Lung (tissue), 12 donors: ENCODE measurements around the gene C12orf42. TPM values are rescaled to one million over a fixed set of nuclear protein-coding genes. Genes with fewer than 3 reads are reported as not detected.

ENCODE experiments used
- ATAC-seq: fragments of 200-7000 bp; cut with Tn5 transposase; one replicate; pipeline ENCODE4 v1.9.1; 2020; ENCODE audit warnings: moderate number of reproducible peaks; ENCODE audit not compliant: insufficient read depth, low FRiP score
- DNase-seq, 3 donors: peaks; one replicate each; pipeline ENCODE4 v3.0.0-alpha.2; 2013 to 2017
- H3K27ac ChIP-seq, 2 donors: one replicate each; pipeline ENCODE4 v1.5.1; 2013; ENCODE audit warnings: mild to moderate bottlenecking in 2 of 2, moderate library complexity in 2 of 2, control low read depth in 1 of 2, inconsistent platforms in 1 of 2, low read depth in 1 of 2, low read length in 1 of 2
- H3K27me3 ChIP-seq, 3 donors: one replicate each; pipeline ENCODE4 v1.5.1; 2013; ENCODE audit warnings: low read length in 2 of 3; ENCODE audit not compliant: control insufficient read depth in 3 of 3, insufficient read depth in 3 of 3
- H3K36me3 ChIP-seq, 4 donors: one replicate each; pipeline ENCODE4 v1.5.1; 2013; ENCODE audit warnings: low read length in 4 of 4, mild to moderate bottlenecking in 1 of 4, moderate library complexity in 1 of 4; ENCODE audit not compliant: control insufficient read depth in 4 of 4, insufficient read depth in 4 of 4
- H3K4me1 ChIP-seq, 5 donors: one replicate each; pipeline ENCODE4 v1.5.1; 2013; ENCODE audit warnings: low read length in 5 of 5, mild to moderate bottlenecking in 2 of 5, moderate library complexity in 1 of 5; ENCODE audit not compliant: control insufficient read depth in 5 of 5, insufficient read depth in 5 of 5
- H3K4me3 ChIP-seq: one replicate; pipeline ENCODE4 v1.5.1; 2013; ENCODE audit warnings: mild to moderate bottlenecking, control low read depth, moderate library complexity
- H3K9ac ChIP-seq, 2 donors: one replicate each; pipeline ENCODE4 v1.5.1; 2013; ENCODE audit warnings: low read length in 2 of 2, control low read depth in 1 of 2; ENCODE audit not compliant: insufficient read depth in 1 of 2
- H3K9me3 ChIP-seq, 4 donors: one replicate each; pipeline ENCODE4 v1.5.1; 2013; ENCODE audit warnings: low read length in 3 of 4, mild to moderate bottlenecking in 1 of 4, moderate library complexity in 1 of 4; ENCODE audit not compliant: control insufficient read depth in 4 of 4, insufficient read depth in 3 of 4
- CTCF ChIP-seq: IDR thresholded peaks from 2 replicates; pipeline ENCODE4 v1.5.1; 2012; ENCODE audit warnings: mild to moderate bottlenecking; ENCODE audit errors: control extremely low read depth, extremely low read depth
- WGBS, 2 donors: extraction: QIAGEN DNeasy Blood & Tissue Kit; methylation state at CpG; one replicate each; pipeline ENCODE4 v1.1.7; 2013; 5-methylcytosine and 5-hydroxymethylcytosine counted together
- polyA plus RNA-seq, 2 donors: library from polyadenylated mRNA; stranded (reverse); fragments of 200-250 nt; gene quantifications; one replicate each; pipeline ENCODE4 v1.2.1, GENCODE V29; 2013
- total RNA-seq, 2 donors: library from RNA; depleted of rRNA in 1 of 2; stranded (reverse); fragments of >200 nt in 1 of 2; gene quantifications; one replicate each; pipeline ENCODE4 v1.2.1, GENCODE V29; 2014 to 2021
- donor health status: control.
- donor health status: control.
- donor health status: Bipolar disorder and iron deficiency.
- donor health status: healthy.
- donor health status: DM: yes; HTN: yes; CAD: no.

The C12orf42 gene
- total and polyA plus RNA-seq, 4 donors = 0.03 TPM; not detected in 3

- no peak for TF ChIP-seq CTCF
- DNase-seq = no peak
- Histone ChIP-seq H3K27me3 (peaks cover 0 to 9% (median 6%) of the 10 kb centered on the region in 3 donors), H3K9ac (no peak overlapping the region), H3K36me3 (no peaks in the 10 kb centered on the region), H3K27ac (no peak overlapping the region), H3K4me3 (no peak overlapping the region), H3K4me1 (no peaks in the 10 kb centered on the region), H3K9me3 (no peaks in the 10 kb centered on the region)
- 13 to 17% methylated on average over 43 of the region's 43 CpGs for WGBS, 2 donors
- no peak for ATAC-seq
Observed at GRCh38 chr12:103301642-103302591, 193.9 kb downstream of the C12orf42 start.

GRCh38 chr12:103288016-103288415 lies 207.8 kb downstream of the C12orf42 start:
- Histone ChIP-seq H3K4me3 (no peak overlapping the region), H3K4me1 (no peaks in the 10 kb centered on the region), H3K27me3 (no peaks in the 10 kb centered on the region), H3K36me3 (no peaks in the 10 kb centered on the region), H3K27ac (no peak overlapping the region), H3K9me3 (peaks cover 0 to 8% (median under 1%) of the 10 kb centered on the region in 4 donors), H3K9ac (no peak overlapping the region)
- 62 to 73% methylated on average over 3 of the region's 3 CpGs for WGBS, 2 donors
- no peak for DNase-seq
- no peak for ATAC-seq
- TF ChIP-seq CTCF = no peak

- H3K9me3 ChIP-seq = no peaks in the 10 kb centered on the region
- no peaks in the 10 kb centered on the region for H3K27me3 ChIP-seq
- ATAC-seq (no peak), DNase-seq (peak in 1 of 3 donors; percentile 15)
- TF ChIP-seq CTCF = no peak
- WGBS, 2 donors = 72 to 85% methylated on average over 2 of the region's 2 CpGs
- no peaks in the 10 kb centered on the region for H3K4me1 ChIP-seq
- H3K9ac ChIP-seq = no peak overlapping the region
- H3K27ac ChIP-seq = no peak overlapping the region
- H3K36me3 ChIP-seq = no peaks in the 10 kb centered on the region
- H3K4me3 ChIP-seq = no peak overlapping the region
Observed at GRCh38 chr12:103282124-103282523, 213.6 kb downstream of the C12orf42 start.
